HEK293T (cell line): ENCODE data around the gene SLC35B2.

Experiments
- CTCF ChIA-PET: fragments of 350-600 bp; formaldehyde crosslinking; extraction: SDS; loops from one replicate; lab custom pipeline; 2021; ENCODE audit warnings: antibody characterized with exemption, inconsistent platforms; lab: Yijun Ruan, JAX
- POLR2A ChIA-PET: fragments of 350-600 bp; formaldehyde crosslinking; extraction: SDS; loops from one replicate; lab custom pipeline; 2020; ENCODE audit warnings: antibody characterized with exemption, inconsistent platforms; lab: Yijun Ruan, JAX
- DNase-seq: peaks from one replicate; pipeline ENCODE4 v3.0.0; 2012; ENCODE audit warnings: mixed read lengths; ENCODE audit errors: extremely low spot score
- ARNT ChIP-seq: fragments of 450-650 bp; IDR thresholded peaks from 2 replicates; pipeline ENCODE4 v1.6.1; 2017; ENCODE audit warnings: mild to moderate bottlenecking
- BHLHE40 ChIP-seq: fragments of 450-650 bp; IDR thresholded peaks from 2 replicates; pipeline ENCODE4 v1.6.1; 2016; ENCODE audit warnings: mild to moderate bottlenecking, moderate library complexity, borderline replicate concordance
- CTBP1 ChIP-seq: fragments of 450-650 bp; IDR thresholded peaks from 2 replicates; pipeline ENCODE4 v1.6.1; 2016; ENCODE audit warnings: borderline replicate concordance
- ELF4 ChIP-seq: fragments of 450-650 bp; IDR thresholded peaks from 2 replicates; pipeline ENCODE4 v1.6.1; 2017; ENCODE audit warnings: antibody characterized with exemption
- FOXA1 ChIP-seq: fragments of 450-650 bp; IDR thresholded peaks from 2 replicates; pipeline ENCODE4 v1.6.1; 2016; ENCODE audit warnings: mild to moderate bottlenecking
- FOXK2 ChIP-seq: fragments of 450-650 bp; IDR thresholded peaks from 2 replicates; pipeline ENCODE4 v1.6.1; 2016; ENCODE audit warnings: mild to moderate bottlenecking
- FOXM1 ChIP-seq: fragments of 450-650 bp; IDR thresholded peaks from 2 replicates; pipeline ENCODE4 v1.6.1; 2017; ENCODE audit warnings: mild to moderate bottlenecking, borderline replicate concordance
- HDGF ChIP-seq: fragments of 450-650 bp; IDR thresholded peaks from 2 replicates; pipeline ENCODE4 v1.6.1; 2017; ENCODE audit warnings: antibody characterized with exemption, borderline replicate concordance
- L3MBTL2 ChIP-seq: fragments of 450-650 bp; conservative IDR thresholded peaks from 2 replicates; pipeline ENCODE4 v1.6.1; 2016; ENCODE audit warnings: mild to moderate bottlenecking
- LEF1 ChIP-seq: fragments of 450-650 bp; IDR thresholded peaks from 2 replicates; pipeline ENCODE4 v1.6.1; 2017; ENCODE audit warnings: mild to moderate bottlenecking, borderline replicate concordance
- NFRKB ChIP-seq: fragments of 450-650 bp; IDR thresholded peaks from 2 replicates; pipeline ENCODE4 v1.6.1; 2016; ENCODE audit warnings: mild to moderate bottlenecking, moderate library complexity
- SUZ12 ChIP-seq: fragments of 450-650 bp; IDR thresholded peaks from 2 replicates; pipeline ENCODE4 v1.6.1; 2016; ENCODE audit warnings: mild to moderate bottlenecking
- TARDBP ChIP-seq: fragments of 450-650 bp; IDR thresholded peaks from 2 replicates; pipeline ENCODE4 v1.6.1; 2016
- ZNF384 ChIP-seq: fragments of 450-650 bp; IDR thresholded peaks from 2 replicates; pipeline ENCODE4 v1.6.1; 2016
- TF ChIP-seq, protein P1 (sequence below): fragments of 450-650 bp; IDR thresholded peaks from 2 replicates; pipeline ENCODE4 v1.6.1; 2016

SLC35B2 gene

DNA sequence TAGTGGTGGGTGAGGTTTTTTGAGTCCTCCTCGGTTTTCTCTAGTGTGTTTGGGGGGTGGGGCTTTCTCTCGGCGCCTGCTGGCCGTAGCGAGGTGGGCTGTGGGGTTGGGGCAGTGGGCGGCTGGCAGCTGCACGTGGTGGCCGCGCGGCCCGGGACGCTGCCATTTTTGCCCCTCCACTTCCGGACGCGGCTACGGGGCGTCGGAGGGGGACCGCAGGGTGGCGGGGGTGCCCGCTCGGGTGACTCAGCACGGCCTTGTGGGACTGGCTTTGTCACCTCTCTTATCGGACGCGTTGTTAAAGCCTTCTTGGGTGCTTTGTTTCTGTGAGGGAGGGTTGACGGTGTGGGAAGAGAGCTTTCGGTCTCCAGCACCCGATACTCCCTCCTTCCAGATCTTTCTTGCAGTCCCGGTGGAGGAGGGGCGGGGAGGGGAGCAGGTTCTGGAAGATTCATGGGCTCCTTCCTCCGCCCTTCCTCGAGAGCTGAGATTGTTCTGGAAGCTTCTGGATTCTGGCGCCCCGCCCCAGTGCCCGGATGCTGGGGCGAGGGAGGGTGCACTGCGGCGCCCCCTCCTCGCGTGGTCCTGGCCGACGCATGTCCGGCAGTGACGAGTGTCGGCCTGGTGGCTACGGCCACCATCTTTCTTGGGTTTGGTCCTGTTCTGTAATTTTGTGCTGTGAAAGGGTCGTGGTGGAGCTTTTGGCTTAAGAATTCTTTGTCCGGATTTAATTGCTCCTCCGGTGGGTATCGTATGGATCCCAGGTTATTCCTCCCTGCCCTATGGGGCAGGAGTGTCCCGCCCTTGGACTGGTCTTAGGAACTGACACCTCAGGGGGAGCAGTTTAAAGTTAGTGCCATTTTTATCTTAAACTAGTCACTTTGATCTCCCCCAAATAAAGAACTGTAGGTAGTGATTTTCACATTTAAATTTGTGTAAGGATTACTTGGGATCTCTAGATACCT lies 9.7 kb downstream of the SLC35B2 start:
- ChIA-PET POLR2A (interaction anchor here (0.5 to 4.9 kb wide), 42 partner anchors 9 to 618 kb away, joined by 3 to 117 read pairs (median 4); partner anchors contain the start of genes AARS2, GTPBP2, NFKBIE and SLC29A1), CTCF (interaction anchor here (1.0 to 1.6 kb wide), 3 partner anchors 9 to 535 kb away, joined by 3 to 9 read pairs (median 3); no protein-coding TSS in a partner anchor)
- peak; percentile 35 for DNase-seq
- TF ChIP-seq L3MBTL2 = 0 out of 2 replicates have a peak, but pooled peaks have one; percentile 33
- peak; percentile 59; the same call in 1 of the 2 replicates for TF ChIP-seq NFRKB
- no peak for TF ChIP-seq BHLHE40
- TF ChIP-seq ARNT = peak; percentile 91

DNA sequence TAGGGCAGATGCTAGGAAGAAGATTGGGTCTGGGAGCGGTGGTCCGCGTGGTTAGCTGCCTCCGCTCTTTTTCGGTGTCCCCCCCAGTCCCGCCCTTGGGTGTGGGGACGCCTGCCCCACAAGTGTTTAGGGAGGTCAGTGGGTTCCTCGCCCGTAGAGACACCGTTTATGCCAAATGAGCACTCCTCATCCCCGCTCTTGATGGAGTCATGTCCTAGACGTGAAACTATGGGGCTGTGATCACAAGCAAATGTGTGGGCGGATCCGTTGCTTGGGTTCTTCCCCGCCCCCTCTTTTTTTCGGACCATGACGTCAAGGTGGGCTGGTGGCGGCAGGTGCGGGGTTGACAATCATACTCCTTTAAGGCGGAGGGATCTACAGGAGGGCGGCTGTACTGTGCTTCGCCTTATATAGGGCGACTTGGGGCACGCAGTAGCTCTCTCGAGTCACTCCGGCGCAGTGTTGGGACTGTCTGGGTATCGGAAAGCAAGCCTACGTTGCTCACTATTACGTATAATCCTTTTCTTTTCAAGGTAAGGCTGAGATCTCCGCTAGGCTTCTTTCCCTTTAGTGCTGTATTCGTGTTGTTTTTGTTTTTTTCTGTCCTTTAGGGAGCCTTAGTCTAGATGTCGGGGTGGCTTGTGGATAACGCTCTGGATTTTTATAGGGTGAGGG lies 10.5 kb downstream of the SLC35B2 start, which contains the start of gene HSP90AB1:
Gene HSP90AB1 (plus strand): TSS at position 439 of the 675 bp plus-strand sequence. CDS start 1,529 bp downstream, outside the sequence.
- CTCF ChIA-PET = interaction anchor here (0.5 to 1.6 kb wide), 7 partner anchors 9 to 1075 kb away, joined by 3 to 9 read pairs (median 3); no protein-coding TSS in a partner anchor
- POLR2A ChIA-PET = interaction anchor here (0.5 to 4.9 kb wide), 56 partner anchors 10 to 1317 kb away, joined by 3 to 117 read pairs (median 4); partner anchors contain the start of genes CNPY3, GTPBP2, MYMX and NFKBIE
- peak; percentile 90 for DNase-seq
- peak; percentile 82; the same call in 1 of the 2 replicates for TF ChIP-seq FOXM1
- peak; percentile 26; the same call in 1 of the 2 replicates for TF ChIP-seq CTBP1
- peak; percentile 97 for TF ChIP-seq ELF4
- TF ChIP-seq L3MBTL2 = peak; percentile 67; the same call in 1 of the 2 replicates
- no peak for TF ChIP-seq LEF1
- TF ChIP-seq, protein P1, sequence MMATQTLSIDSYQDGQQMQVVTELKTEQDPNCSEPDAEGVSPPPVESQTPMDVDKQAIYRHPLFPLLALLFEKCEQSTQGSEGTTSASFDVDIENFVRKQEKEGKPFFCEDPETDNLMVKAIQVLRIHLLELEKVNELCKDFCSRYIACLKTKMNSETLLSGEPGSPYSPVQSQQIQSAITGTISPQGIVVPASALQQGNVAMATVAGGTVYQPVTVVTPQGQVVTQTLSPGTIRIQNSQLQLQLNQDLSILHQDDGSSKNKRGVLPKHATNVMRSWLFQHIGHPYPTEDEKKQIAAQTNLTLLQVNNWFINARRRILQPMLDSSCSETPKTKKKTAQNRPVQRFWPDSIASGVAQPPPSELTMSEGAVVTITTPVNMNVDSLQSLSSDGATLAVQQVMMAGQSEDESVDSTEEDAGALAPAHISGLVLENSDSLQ = no peak

DNA sequence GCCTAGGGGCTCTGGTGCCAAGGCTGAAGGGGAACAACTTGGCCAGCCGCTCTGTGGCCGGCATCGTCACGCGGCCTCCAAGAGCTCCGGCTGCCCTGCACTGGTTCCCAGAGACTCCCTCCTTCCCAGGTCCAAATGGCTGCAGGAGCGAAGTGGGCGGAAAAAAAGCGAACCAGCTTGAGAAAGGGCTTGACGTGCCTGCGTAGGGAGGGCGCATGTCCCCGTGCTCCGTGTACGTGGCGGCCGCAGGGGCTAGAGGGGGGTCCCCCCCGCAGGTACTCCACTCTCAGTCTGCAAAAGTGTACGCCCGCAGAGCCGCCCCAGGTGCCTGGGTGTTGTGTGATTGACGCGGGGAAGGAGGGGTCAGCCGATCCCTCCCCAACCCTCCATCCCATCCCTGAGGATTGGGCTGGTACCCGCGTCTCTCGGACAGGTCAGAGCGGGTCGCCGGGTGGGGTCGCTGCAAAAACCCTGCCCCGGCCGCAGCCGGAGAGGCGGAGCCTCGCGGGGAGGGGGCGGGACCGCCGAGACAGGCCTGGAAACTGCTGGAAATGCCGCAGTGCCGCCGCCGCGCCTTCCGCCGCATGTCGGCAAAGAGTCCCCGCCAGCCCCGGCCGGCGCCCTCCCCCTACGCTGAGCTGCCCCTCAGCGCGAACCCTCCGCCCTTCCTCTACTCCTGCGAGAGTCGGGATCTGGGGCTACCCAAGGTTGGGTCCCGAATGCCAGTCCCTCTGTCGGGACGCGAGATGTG lies 11.2 kb downstream of the SLC35B2 start:
- DNase-seq = peak; percentile 71
- CTCF ChIA-PET = interaction anchor here (0.5 to 1.7 kb wide), 9 partner anchors 9 to 1074 kb away, joined by 3 to 8 read pairs (median 3); partner anchors contain the start of gene SLC35B2
- POLR2A ChIA-PET = interaction anchor here (0.5 to 4.9 kb wide), 54 partner anchors 10 to 1316 kb away, joined by 3 to 117 read pairs (median 4); partner anchors contain the start of genes CNPY3, GTPBP2, MYMX and NFKBIE
- TF ChIP-seq, protein P1 = peak; percentile 90
- no peak for TF ChIP-seq ARNT
- TF ChIP-seq FOXK2 = no peak
- TF ChIP-seq LEF1 = no peak
- no peak for TF ChIP-seq FOXA1
- peak; percentile 42; the same call in 1 of the 2 replicates for TF ChIP-seq FOXM1
- peak; percentile 25; the same call in 1 of the 2 replicates for TF ChIP-seq CTBP1
- no peak for TF ChIP-seq BHLHE40
- no peak for TF ChIP-seq HDGF
- no peak for TF ChIP-seq SUZ12
- no peak for TF ChIP-seq ELF4
- TF ChIP-seq L3MBTL2 = 0 out of 2 replicates have a peak, but pooled peaks have one; percentile 9

DNA sequence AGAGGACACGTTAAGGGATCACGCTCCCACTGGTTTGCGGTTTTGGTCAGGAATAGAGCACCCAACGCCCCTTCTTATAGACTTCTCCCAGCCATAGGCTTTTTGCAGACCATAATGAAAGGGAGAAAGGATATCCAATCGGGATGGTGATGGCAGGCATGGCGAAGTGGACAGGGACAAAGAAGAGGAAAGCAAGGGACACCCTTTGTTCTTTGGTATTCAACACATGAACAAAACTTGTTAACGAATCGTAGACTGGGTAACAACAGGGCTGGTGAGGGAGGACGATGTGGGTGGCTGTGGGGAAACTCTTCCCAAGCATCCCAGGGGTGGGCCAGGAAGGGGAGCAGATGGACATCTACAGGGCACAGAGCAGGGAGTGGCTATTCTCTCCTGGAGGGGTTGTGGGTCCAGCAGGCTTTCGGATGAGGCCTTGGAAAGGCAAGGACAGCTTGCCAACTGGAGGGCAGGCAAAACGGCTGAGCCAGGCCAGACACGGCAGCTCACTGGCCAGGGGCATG lies 11.9 kb downstream of the SLC35B2 start:
- TF ChIP-seq ZNF384 = no peak
- TF ChIP-seq TARDBP = no peak
- no peak for TF ChIP-seq CTBP1
- TF ChIP-seq FOXK2 = no peak
- no peak for TF ChIP-seq FOXA1
- no peak for TF ChIP-seq NFRKB
- DNase-seq = no peak
- ChIA-PET CTCF (interaction anchor here (0.6 to 1.7 kb wide), 4 partner anchors 10 to 169 kb away, joined by 3 to 8 read pairs (median 4); partner anchors contain the start of gene SLC35B2), POLR2A (interaction anchor here (1.3 to 4.9 kb wide), 7 partner anchors 9 to 108 kb away, joined by 4 to 117 read pairs (median 22); partner anchors contain the start of genes NFKBIE, SLC29A1 and SLC35B2)

DNA sequence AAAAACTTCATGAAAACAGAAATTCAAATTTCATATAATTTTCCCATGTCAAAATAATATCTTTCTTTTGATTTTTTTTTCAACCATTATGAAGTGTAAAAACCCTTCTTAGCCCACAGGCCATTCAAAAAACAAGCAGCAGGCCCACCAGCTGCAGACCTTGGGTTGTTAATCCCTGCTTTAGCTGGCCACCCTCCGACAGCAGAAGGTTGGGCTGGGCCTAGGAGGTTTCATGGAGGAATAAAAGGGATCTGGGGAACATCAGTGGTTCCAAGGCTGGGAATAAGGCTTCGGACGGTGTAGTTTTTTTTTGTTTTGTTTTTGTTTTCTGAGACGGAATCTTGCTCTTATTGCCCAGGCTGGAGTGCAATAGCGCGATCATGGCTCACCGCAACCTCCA lies 14.0 kb downstream of the SLC35B2 start:
- ChIA-PET POLR2A (no interaction called here), CTCF (interaction anchor here (0.8 to 1.0 kb wide), 2 partner anchors 9 to 14 kb away, joined by 3 to 6 read pairs; no protein-coding TSS in a partner anchor)
- no peak for DNase-seq
- TF ChIP-seq L3MBTL2 (no peak), TARDBP (no peak), CTBP1 (no peak), ZNF384 (no peak), ELF4 (no peak), SUZ12 (no peak), BHLHE40 (no peak), ARNT (no peak)
- TF ChIP-seq, protein P1 = no peak
